ENCODE measurements around the gene DNMT1. TPM values are rescaled to one million over a fixed set of nuclear protein-coding genes. Genes with fewer than 3 reads are reported as not detected.

Gene DNMT1
- polyA plus RNA-seq, 1 donor (not counting 4 experiments of a cell fraction or from before 2014, with no cell fraction given): 52.0 TPM

DNA sequence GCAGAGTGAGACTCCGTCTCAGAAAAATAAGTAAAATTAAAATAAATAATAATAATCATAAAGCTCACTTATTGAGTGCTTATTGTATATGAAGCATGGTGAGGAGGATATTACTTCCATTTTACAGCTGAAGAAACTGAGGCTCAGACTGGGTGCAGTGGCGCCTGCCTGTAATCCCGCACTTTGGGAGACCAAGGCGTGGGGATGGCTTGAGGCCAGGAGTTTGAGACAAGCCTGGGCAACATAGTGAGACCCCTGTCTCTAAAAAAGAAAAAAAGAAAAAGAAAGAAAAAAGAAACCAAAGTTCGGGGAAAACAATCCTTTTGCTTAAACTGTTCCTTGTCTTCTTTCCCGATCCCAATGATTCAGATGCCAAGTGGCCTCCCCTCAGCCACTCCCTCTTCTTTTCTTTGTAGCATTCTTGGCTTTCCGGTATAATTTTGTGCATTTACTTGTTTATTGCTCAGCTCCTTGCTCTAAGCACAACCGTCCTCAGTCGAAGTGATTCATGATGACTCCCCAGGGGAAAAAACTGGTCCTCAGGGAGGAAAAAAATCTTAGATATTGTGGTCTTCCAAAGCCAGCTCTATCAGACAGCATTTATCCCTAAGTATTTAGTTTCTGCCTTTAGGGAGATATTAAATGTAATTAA lies 74.1 kb downstream of the DNMT1 start:
- H3K79me2 ChIP-seq (ENCODE audit: control insufficient read depth, insufficient read depth, low read length): peaks cover 27% of the 10 kb centered on the region
- H2AFZ ChIP-seq (ENCODE audit: control insufficient read depth, low read length): peak overlapping the region; percentile 8
- peaks cover 19 to 23% of the 10 kb centered on the region in 2 experiments for H3K36me3 ChIP-seq (ENCODE audit: control insufficient read depth in 2 of 2, extremely low read depth in 1 of 2, insufficient read depth in 2 of 2, low read length in 2 of 2)
- H3K4me2 ChIP-seq (ENCODE audit: control insufficient read depth, extremely low read depth, insufficient read depth, low read depth, low read length): peak overlapping the region; percentile 80
- H3K9ac ChIP-seq (ENCODE audit: control insufficient read depth, extremely low read depth, insufficient read depth, low read length): peak overlapping the region; percentile 61
- peak overlapping the region in 2 of 3 experiments; percentile 46 to 63 for H3K4me3 ChIP-seq (ENCODE audit: control insufficient read depth in 2 of 3, extremely low read depth in 1 of 3, insufficient read depth in 2 of 3, low read depth in 1 of 3, low read length in 3 of 3)
- dilution Hi-C loops (cut with MboI; ENCODE audit: extremely low pct_ligation_motif_present, low sequenced_read_pairs): no loop called here
- FAIRE-seq (peak; percentile 74), DNase-seq (ENCODE audit: low read depth, low spot score) (peak; percentile 75)
- H3K27me3 ChIP-seq (ENCODE audit: control insufficient read depth, extremely low read depth, insufficient read depth, low read length): no peaks in the 10 kb centered on the region
- TF ChIP-seq, protein P1, sequence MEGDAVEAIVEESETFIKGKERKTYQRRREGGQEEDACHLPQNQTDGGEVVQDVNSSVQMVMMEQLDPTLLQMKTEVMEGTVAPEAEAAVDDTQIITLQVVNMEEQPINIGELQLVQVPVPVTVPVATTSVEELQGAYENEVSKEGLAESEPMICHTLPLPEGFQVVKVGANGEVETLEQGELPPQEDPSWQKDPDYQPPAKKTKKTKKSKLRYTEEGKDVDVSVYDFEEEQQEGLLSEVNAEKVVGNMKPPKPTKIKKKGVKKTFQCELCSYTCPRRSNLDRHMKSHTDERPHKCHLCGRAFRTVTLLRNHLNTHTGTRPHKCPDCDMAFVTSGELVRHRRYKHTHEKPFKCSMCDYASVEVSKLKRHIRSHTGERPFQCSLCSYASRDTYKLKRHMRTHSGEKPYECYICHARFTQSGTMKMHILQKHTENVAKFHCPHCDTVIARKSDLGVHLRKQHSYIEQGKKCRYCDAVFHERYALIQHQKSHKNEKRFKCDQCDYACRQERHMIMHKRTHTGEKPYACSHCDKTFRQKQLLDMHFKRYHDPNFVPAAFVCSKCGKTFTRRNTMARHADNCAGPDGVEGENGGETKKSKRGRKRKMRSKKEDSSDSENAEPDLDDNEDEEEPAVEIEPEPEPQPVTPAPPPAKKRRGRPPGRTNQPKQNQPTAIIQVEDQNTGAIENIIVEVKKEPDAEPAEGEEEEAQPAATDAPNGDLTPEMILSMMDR (optimal IDR thresholded peaks at IDR 0.05 in 1 of 3, IDR thresholded peaks at IDR 0.05 in 1 of 3, conservative IDR thresholded peaks at IDR 0.05 in 1 of 3; ENCODE audit: extremely low read depth in 1 of 3, insufficient read depth in 2 of 3, low read length in 3 of 3): no peak
- no peak for TF ChIP-seq EZH2 (IDR thresholded peaks at IDR 0.05; ENCODE audit: low read length)
- no peaks in the 10 kb centered on the region for H4K20me1 ChIP-seq (ENCODE audit: control insufficient read depth, extremely low read depth, insufficient read depth, low read length)
- H3K27ac ChIP-seq (ENCODE audit: control insufficient read depth, insufficient read depth, low read length): peak overlapping the region; percentile 78
- H3K9me3 ChIP-seq (ENCODE audit: control insufficient read depth, low read depth, low read length): no peaks in the 10 kb centered on the region
- H3K4me1 ChIP-seq (ENCODE audit: control insufficient read depth, extremely low read depth, insufficient read depth, low read length): peaks cover 16% of the 10 kb centered on the region
- no peaks in the 10 kb centered on the region for H3K9me1 ChIP-seq (ENCODE audit: control insufficient read depth, extremely low read depth, insufficient read depth, low read length)

DNA sequence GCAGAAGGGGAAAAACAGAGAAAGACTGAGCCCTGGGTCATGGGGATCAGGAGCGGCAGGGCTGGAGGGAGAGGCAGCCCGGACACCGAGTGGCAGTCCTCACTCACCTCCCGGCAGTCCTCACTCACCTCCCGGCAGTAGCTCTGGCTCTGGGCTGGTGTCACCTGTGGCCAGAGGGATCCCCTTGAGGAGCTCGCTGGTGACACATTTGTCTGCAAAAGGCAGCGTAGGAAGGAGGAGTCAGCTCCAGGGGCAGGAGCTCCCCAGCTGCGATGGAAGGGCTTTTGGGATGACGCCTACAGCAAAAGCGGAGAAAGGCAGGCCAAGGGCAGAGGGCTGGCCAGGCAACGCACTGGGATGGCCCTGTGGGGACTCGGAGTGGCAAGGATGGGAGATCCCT lies 75.8 kb downstream of the DNMT1 start:
- FAIRE-seq (no peak), DNase-seq (ENCODE audit: low read depth, low spot score) (no peak)
- H3K9me1 ChIP-seq (ENCODE audit: control insufficient read depth, extremely low read depth, insufficient read depth, low read length): no peaks in the 10 kb centered on the region
- peak overlapping the region; percentile 86 to 93 (median 92) for H3K4me3 ChIP-seq (ENCODE audit: control insufficient read depth in 2 of 3, extremely low read depth in 1 of 3, insufficient read depth in 2 of 3, low read depth in 1 of 3, low read length in 3 of 3)
- peaks cover 25 to 28% of the 10 kb centered on the region in 2 experiments for H3K36me3 ChIP-seq (ENCODE audit: control insufficient read depth in 2 of 2, extremely low read depth in 1 of 2, insufficient read depth in 2 of 2, low read length in 2 of 2)
- dilution Hi-C loops (cut with MboI; ENCODE audit: extremely low pct_ligation_motif_present, low sequenced_read_pairs): no loop called here
- peak overlapping the region; percentile 96 for H3K9ac ChIP-seq (ENCODE audit: control insufficient read depth, extremely low read depth, insufficient read depth, low read length)
- no peak for TF ChIP-seq EZH2 (IDR thresholded peaks at IDR 0.05; ENCODE audit: low read length)
- TF ChIP-seq, protein P1 (optimal IDR thresholded peaks at IDR 0.05 in 1 of 3, IDR thresholded peaks at IDR 0.05 in 1 of 3, conservative IDR thresholded peaks at IDR 0.05 in 1 of 3; ENCODE audit: extremely low read depth in 1 of 3, insufficient read depth in 2 of 3, low read length in 3 of 3): no peak
- H3K27me3 ChIP-seq (ENCODE audit: control insufficient read depth, extremely low read depth, insufficient read depth, low read length): no peaks in the 10 kb centered on the region
- peak overlapping the region; percentile 83 for H3K27ac ChIP-seq (ENCODE audit: control insufficient read depth, insufficient read depth, low read length)
- H3K9me3 ChIP-seq (ENCODE audit: control insufficient read depth, low read depth, low read length): no peaks in the 10 kb centered on the region
- peaks cover 8% of the 10 kb centered on the region for H4K20me1 ChIP-seq (ENCODE audit: control insufficient read depth, extremely low read depth, insufficient read depth, low read length)
- no peak overlapping the region for H2AFZ ChIP-seq (ENCODE audit: control insufficient read depth, low read length)
- H3K4me1 ChIP-seq (ENCODE audit: control insufficient read depth, extremely low read depth, insufficient read depth, low read length): peaks cover 16% of the 10 kb centered on the region
- peak overlapping the region; percentile 85 for H3K4me2 ChIP-seq (ENCODE audit: control insufficient read depth, extremely low read depth, insufficient read depth, low read depth, low read length)
- H3K79me2 ChIP-seq (ENCODE audit: control insufficient read depth, insufficient read depth, low read length): peaks cover 28% of the 10 kb centered on the region
